ENCODE results near the gene CHD1.

- no peak for TF ChIP-seq CTCF (IDR thresholded peaks at IDR 0.05)
- no peak for TF ChIP-seq POLR2A (IDR thresholded peaks at IDR 0.05)
Observed at GRCh38 chr5:98813755-98814154, 115.1 kb downstream of the CHD1 start.

Data from Peyer's patch (tissue), 4 donors.